Measurements from ENCODE around the gene SKI.
"Not testable (repeated sequence)": the region's sequence is repeated elsewhere in the genome, so short reads cannot be mapped to it uniquely, and the experiment has no call there.

Gene SKI

GRCh38 chr1:2248854-2249558 lies 20.9 kb downstream of the SKI start:
- DNase-seq: no peak

- no peak for DNase-seq
Measured at GRCh38 chr1:2249559-2249906, 21.4 kb downstream of the SKI start.

- no peak for DNase-seq
Measured at GRCh38 chr1:2250721-2251281, 22.7 kb downstream of the SKI start.

GRCh38 chr1:2251363-2251762 lies 23.2 kb downstream of the SKI start:
- no peak for DNase-seq

GRCh38 chr1:2251786-2252185 lies 23.7 kb downstream of the SKI start:
- no peak for DNase-seq

GRCh38 chr1:2252423-2252822 lies 24.3 kb downstream of the SKI start:
- DNase-seq: no peak

- no peak for DNase-seq
Measured at GRCh38 chr1:2253036-2253796, 25.1 kb downstream of the SKI start.

GRCh38 chr1:2253797-2254480 lies 25.8 kb downstream of the SKI start:
- no peak for DNase-seq

GRCh38 chr1:2255047-2255419 lies 26.9 kb downstream of the SKI start:
- no peak for DNase-seq

GRCh38 chr1:2255420-2256369 lies 27.6 kb downstream of the SKI start:
- DNase-seq: peak; percentile 74

- no peak for DNase-seq
Measured at GRCh38 chr1:2256435-2257244, 28.5 kb downstream of the SKI start.

GRCh38 chr1:2257245-2257627 lies 29.1 kb downstream of the SKI start:
- no peak for DNase-seq

- DNase-seq: no peak
Measured at GRCh38 chr1:2258122-2258681, 30.1 kb downstream of the SKI start.

GRCh38 chr1:2258996-2259395 lies 30.9 kb downstream of the SKI start:
- DNase-seq: no peak

- no peak for DNase-seq
Measured at GRCh38 chr1:2259668-2260402, 31.7 kb downstream of the SKI start.

GRCh38 chr1:2260470-2260869 lies 32.4 kb downstream of the SKI start:
- not testable (repeated sequence) for DNase-seq

- no peak for DNase-seq
Measured at GRCh38 chr1:2260917-2261316, 32.8 kb downstream of the SKI start.

GRCh38 chr1:2261476-2262395 lies 33.6 kb downstream of the SKI start:
- not testable (repeated sequence) for DNase-seq

- DNase-seq: no peak
Measured at GRCh38 chr1:2266301-2266975, 38.3 kb downstream of the SKI start.
